CD4-positive, alpha-beta T cell treated with Interleukin-1 beta for 1 hour (primary cell): ENCODE data around the gene PKN2.

ENCODE experiments used
- DNase-seq, 2 donors: peaks; one replicate each; pipeline ENCODE4 v3.0.0-alpha.2; 2020 to 2022

The PKN2 gene

GRCh38 chr1:88736633-88737248 lies 52.7 kb downstream of the PKN2 start:
- peak; percentile 7 to 9 for DNase-seq

- DNase-seq, result no peak
Measured at GRCh38 chr1:88737338-88737927, 53.4 kb downstream of the PKN2 start.

GRCh38 chr1:88740784-88741183 lies 56.7 kb downstream of the PKN2 start:
- DNase-seq, result no peak

- DNase-seq, result no peak
Measured at GRCh38 chr1:88741413-88741812, 57.3 kb downstream of the PKN2 start.

- DNase-seq, result no peak
Measured at GRCh38 chr1:88742531-88742930, 58.5 kb downstream of the PKN2 start.

- no peak for DNase-seq
Measured at GRCh38 chr1:88744142-88744541, 60.1 kb downstream of the PKN2 start.

- DNase-seq, result no peak
Measured at GRCh38 chr1:88746916-88747315, 62.8 kb downstream of the PKN2 start.

- no peak for DNase-seq
Measured at GRCh38 chr1:88751714-88752113, 67.6 kb downstream of the PKN2 start.

- DNase-seq, result no peak
Measured at GRCh38 chr1:88753506-88753905, 69.4 kb downstream of the PKN2 start.

- no peak for DNase-seq
Measured at GRCh38 chr1:88763649-88764406, 79.8 kb downstream of the PKN2 start.

- DNase-seq, result no peak
Measured at GRCh38 chr1:88768187-88768586, 84.1 kb downstream of the PKN2 start.

- DNase-seq, result no peak
Measured at GRCh38 chr1:88768816-88769215, 84.7 kb downstream of the PKN2 start.

- no peak for DNase-seq
Measured at GRCh38 chr1:88773540-88774150, 89.6 kb downstream of the PKN2 start.

- no peak for DNase-seq
Measured at GRCh38 chr1:88774151-88774556, 90.1 kb downstream of the PKN2 start.

GRCh38 chr1:88777604-88778149 lies 93.6 kb downstream of the PKN2 start:
- no peak for DNase-seq

GRCh38 chr1:88779880-88780279 lies 95.8 kb downstream of the PKN2 start:
- no peak for DNase-seq

- DNase-seq, result no peak
Measured at GRCh38 chr1:88780485-88780884, 96.4 kb downstream of the PKN2 start.

GRCh38 chr1:88783145-88783544 lies 99.1 kb downstream of the PKN2 start:
- no peak for DNase-seq

- no peak for DNase-seq
Measured at GRCh38 chr1:88784551-88784950, 100.5 kb downstream of the PKN2 start.

- DNase-seq, result no peak
Measured at GRCh38 chr1:88787023-88787903, 103.2 kb downstream of the PKN2 start.

- DNase-seq, result no peak
Measured at GRCh38 chr1:88791192-88791591, 107.1 kb downstream of the PKN2 start.

GRCh38 chr1:88799491-88799890 lies 115.4 kb downstream of the PKN2 start:
- no peak for DNase-seq
